ENCODE results near the gene CACNB2. TPM values are rescaled to one million over a fixed set of nuclear protein-coding genes. Genes with fewer than 3 reads are reported as not detected.

Gene CACNB2
- total RNA-seq, 4 donors from 2014 or later = 73.5 to 108 (median 87.2) TPM

- DNase-seq (ENCODE audit: extremely low spot score) = no peak
- no peaks in the 10 kb centered on the region for H3K36me3 ChIP-seq
- 87% methylated on average over 5 of the region's 6 CpGs for WGBS
- no peak overlapping the region for H3K27ac ChIP-seq (replicated peaks in 1 of 4)
- peaks cover 0 to 11% (median 0%) of the 10 kb centered on the region in 4 donors for H3K4me1 ChIP-seq
- no peaks in the 10 kb centered on the region for H3K27me3 ChIP-seq
- intact Hi-C loops (cut with DNase I) = loop anchor here (10.0 kb wide), 1 partner anchor 195 kb away; no protein-coding TSS in a partner anchor
- no peak for TF ChIP-seq EP300 (IDR thresholded peaks at IDR 0.05)
- TF ChIP-seq, protein P1, sequence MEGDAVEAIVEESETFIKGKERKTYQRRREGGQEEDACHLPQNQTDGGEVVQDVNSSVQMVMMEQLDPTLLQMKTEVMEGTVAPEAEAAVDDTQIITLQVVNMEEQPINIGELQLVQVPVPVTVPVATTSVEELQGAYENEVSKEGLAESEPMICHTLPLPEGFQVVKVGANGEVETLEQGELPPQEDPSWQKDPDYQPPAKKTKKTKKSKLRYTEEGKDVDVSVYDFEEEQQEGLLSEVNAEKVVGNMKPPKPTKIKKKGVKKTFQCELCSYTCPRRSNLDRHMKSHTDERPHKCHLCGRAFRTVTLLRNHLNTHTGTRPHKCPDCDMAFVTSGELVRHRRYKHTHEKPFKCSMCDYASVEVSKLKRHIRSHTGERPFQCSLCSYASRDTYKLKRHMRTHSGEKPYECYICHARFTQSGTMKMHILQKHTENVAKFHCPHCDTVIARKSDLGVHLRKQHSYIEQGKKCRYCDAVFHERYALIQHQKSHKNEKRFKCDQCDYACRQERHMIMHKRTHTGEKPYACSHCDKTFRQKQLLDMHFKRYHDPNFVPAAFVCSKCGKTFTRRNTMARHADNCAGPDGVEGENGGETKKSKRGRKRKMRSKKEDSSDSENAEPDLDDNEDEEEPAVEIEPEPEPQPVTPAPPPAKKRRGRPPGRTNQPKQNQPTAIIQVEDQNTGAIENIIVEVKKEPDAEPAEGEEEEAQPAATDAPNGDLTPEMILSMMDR (IDR thresholded peaks at IDR 0.05) = no peak
- no peak for TF ChIP-seq POLR2AphosphoS5 (IDR thresholded peaks at IDR 0.05)
- no peak for TF ChIP-seq POLR2A (IDR thresholded peaks at IDR 0.05; ENCODE audit: low read depth)
- H3K9me3 ChIP-seq = no peaks in the 10 kb centered on the region
- no peak overlapping the region for H3K4me3 ChIP-seq
Measured at GRCh38 chr10:18109341-18109870, 30.8 kb upstream of the CACNB2 start.

DNA sequence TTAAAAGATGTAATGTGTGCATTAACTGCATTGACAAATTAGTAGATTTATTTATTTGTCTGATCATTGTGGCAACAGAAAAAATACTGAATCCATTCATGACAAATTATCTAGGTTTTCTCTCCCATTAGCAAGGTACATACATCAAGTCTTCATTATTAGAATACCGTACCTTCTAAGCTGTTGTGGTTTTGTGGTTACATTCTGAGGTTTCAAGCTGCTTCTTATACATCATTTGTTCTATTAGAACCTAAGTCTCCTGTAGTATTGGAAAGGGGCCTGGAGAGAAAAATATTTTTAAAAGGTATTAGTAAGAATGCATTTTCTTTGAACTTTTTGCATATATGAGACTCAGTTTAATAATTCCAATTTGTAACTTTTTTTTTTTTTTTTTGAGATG, 26.3 kb upstream of the CACNB2 start:
- Histone ChIP-seq H3K9me3 (no peaks in the 10 kb centered on the region), H3K4me1 (no peaks in the 10 kb centered on the region), H3K27me3 (no peaks in the 10 kb centered on the region), H3K27ac (replicated peaks in 1 of 4) (no peak overlapping the region), H3K36me3 (no peaks in the 10 kb centered on the region), H3K4me3 (no peak overlapping the region)
- 70% methylated on average over 1 of the region's 1 CpG for WGBS
- intact Hi-C loops (cut with DNase I) = no loop called here
- TF ChIP-seq POLR2AphosphoS5 (IDR thresholded peaks at IDR 0.05) (no peak), EP300 (IDR thresholded peaks at IDR 0.05) (no peak), POLR2A (IDR thresholded peaks at IDR 0.05; ENCODE audit: low read depth) (no peak)
- TF ChIP-seq, protein P1 (IDR thresholded peaks at IDR 0.05) = no peak
- no peak for DNase-seq (ENCODE audit: extremely low spot score)

DNA sequence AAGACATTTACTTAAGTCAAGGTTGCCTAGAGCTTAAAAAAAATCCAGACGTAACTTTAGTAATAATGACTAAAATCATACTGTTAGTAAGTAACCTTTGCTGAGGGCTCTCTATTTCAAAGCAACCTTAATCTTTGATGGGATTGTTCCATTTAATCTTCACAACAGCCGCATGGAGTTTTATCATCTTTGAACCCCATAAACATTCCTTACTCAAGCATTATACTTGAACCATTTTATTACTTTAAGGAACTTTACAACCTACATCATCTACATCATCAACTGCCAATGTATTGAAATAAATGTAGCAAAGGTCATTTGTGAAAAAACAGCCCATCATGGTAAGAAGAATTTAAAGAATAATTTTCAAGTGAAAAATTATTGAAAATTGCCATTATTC, 22.9 kb upstream of the CACNB2 start:
- no peak for DNase-seq (ENCODE audit: extremely low spot score)
- no peaks in the 10 kb centered on the region for H3K4me1 ChIP-seq
- no peaks in the 10 kb centered on the region for H3K36me3 ChIP-seq
- no peak overlapping the region for H3K4me3 ChIP-seq
- no peaks in the 10 kb centered on the region for H3K27me3 ChIP-seq
- H3K27ac ChIP-seq (replicated peaks in 1 of 4) = no peak overlapping the region
- H3K9me3 ChIP-seq = no peaks in the 10 kb centered on the region
- no peak for TF ChIP-seq POLR2A (IDR thresholded peaks at IDR 0.05; ENCODE audit: low read depth)
- TF ChIP-seq POLR2AphosphoS5 (IDR thresholded peaks at IDR 0.05) = no peak
- no peak for TF ChIP-seq EP300 (IDR thresholded peaks at IDR 0.05)
- TF ChIP-seq, protein P1 (IDR thresholded peaks at IDR 0.05) = no peak
- intact Hi-C loops (cut with DNase I) = no loop called here
- 87% methylated on average over 2 of the region's 2 CpGs for WGBS

DNA sequence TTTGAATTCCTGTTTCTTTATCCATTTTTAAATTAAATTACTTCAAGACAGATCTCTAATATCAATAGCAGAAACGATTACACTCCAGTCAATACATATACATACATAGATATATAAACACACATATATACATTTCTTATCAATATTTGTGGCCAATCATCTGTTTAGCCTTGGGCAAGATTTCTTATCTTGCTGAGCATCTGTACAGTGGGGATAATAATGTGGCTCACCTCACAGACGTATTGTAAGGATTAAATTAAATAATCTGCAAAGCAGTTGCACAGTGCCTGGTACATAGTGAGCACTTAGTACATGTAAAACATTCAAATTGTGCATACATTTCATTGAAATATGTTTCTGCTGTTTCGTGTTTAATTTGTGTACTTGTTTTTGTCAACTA, 17.5 kb upstream of the CACNB2 start:
- DNase-seq (ENCODE audit: extremely low spot score) = no peak
- intact Hi-C loops (cut with DNase I) = loop anchor here (10.0 kb wide), 1 partner anchor 278 kb away; no protein-coding TSS in a partner anchor
- H3K4me3 ChIP-seq = no peak overlapping the region
- TF ChIP-seq, protein P1 (IDR thresholded peaks at IDR 0.05) = no peak
- TF ChIP-seq EP300 (IDR thresholded peaks at IDR 0.05) (no peak), POLR2AphosphoS5 (IDR thresholded peaks at IDR 0.05) (no peak), POLR2A (IDR thresholded peaks at IDR 0.05; ENCODE audit: low read depth) (no peak)
- no peak overlapping the region for H3K27ac ChIP-seq (replicated peaks in 1 of 4)
- no peaks in the 10 kb centered on the region for H3K36me3 ChIP-seq
- H3K4me1 ChIP-seq = peaks cover 3 to 13% (median 7%) of the 10 kb centered on the region in 4 donors
- no peaks in the 10 kb centered on the region for H3K27me3 ChIP-seq
- H3K9me3 ChIP-seq = no peaks in the 10 kb centered on the region
- 88% methylated on average over 3 of the region's 3 CpGs for WGBS

- H3K27ac ChIP-seq (replicated peaks in 1 of 4) = no peak overlapping the region
- H3K4me3 ChIP-seq = no peak overlapping the region
- H3K27me3 ChIP-seq = no peaks in the 10 kb centered on the region
- no peaks in the 10 kb centered on the region for H3K36me3 ChIP-seq
- WGBS = 94% methylated on average over 3 of the region's 3 CpGs
- H3K9me3 ChIP-seq = no peaks in the 10 kb centered on the region
- no peak for TF ChIP-seq POLR2A (IDR thresholded peaks at IDR 0.05; ENCODE audit: low read depth)
- no peak for TF ChIP-seq EP300 (IDR thresholded peaks at IDR 0.05)
- TF ChIP-seq, protein P1 (IDR thresholded peaks at IDR 0.05) = no peak
- intact Hi-C loops (cut with DNase I) = loop anchor here (10.0 kb wide), 1 partner anchor 218 kb away; no protein-coding TSS in a partner anchor
- DNase-seq (ENCODE audit: extremely low spot score) = no peak
- H3K4me1 ChIP-seq = peaks cover 0 to 7% (median 3%) of the 10 kb centered on the region in 4 donors
Measured at GRCh38 chr10:18133046-18133445, 7.2 kb upstream of the CACNB2 start.

All from esophagus muscularis mucosa (tissue), 4 donors.